ENCODE data around the gene DNAJB13. TPM values are rescaled to one million over a fixed set of nuclear protein-coding genes. Genes with fewer than 3 reads are reported as not detected.

The DNAJB13 gene
- total and polyA plus RNA-seq, 2 experiments from 2014 or later, result 0.41 TPM; not detected in 1

GRCh38 chr11:73945396-73945795 is 5.4 kb upstream of the DNAJB13 start:
- Histone ChIP-seq H3K9me2 (ENCODE audit: insufficient read depth) (no peaks in the 10 kb centered on the region), H2AFZ (no peak overlapping the region), H3F3A (ENCODE audit: insufficient read depth) (no peaks in the 10 kb centered on the region), H3K4me2 (ENCODE audit: unreplicated experiment) (no peak overlapping the region), H3K9ac (no peak overlapping the region), H4K20me1 (ENCODE audit: insufficient read depth) (no peaks in the 10 kb centered on the region), H3K4me1 (ENCODE audit: insufficient read depth) (no peaks in the 10 kb centered on the region), H3K9me3 (ENCODE audit: low read depth) (no peaks in the 10 kb centered on the region), H3K4me3 (no peak overlapping the region), H3K79me2 (ENCODE audit: insufficient read depth) (no peaks in the 10 kb centered on the region), H3K36me3 (ENCODE audit: low read depth) (no peaks in the 10 kb centered on the region), H3K27ac (no peak overlapping the region), H3K27me3 (replicated peaks; ENCODE audit: insufficient read depth) (no peaks in the 10 kb centered on the region)
- 43 to 48% methylated on average over 4 of the region's 4 CpGs for WGBS, 2 experiments (ENCODE audit: low coverage in 1 of 2, low lambda C conversion rate in 2 of 2, missing lambda C conversion rate in 2 of 2)
- TF ChIP-seq EZH2phosphoT487 (IDR thresholded peaks at IDR 0.05; ENCODE audit: insufficient read depth, low read depth) (no peak), EZH2 (IDR thresholded peaks at IDR 0.05; ENCODE audit: insufficient read depth, poor library complexity, severe bottlenecking) (no peak)
- DNase-seq, result no peak
- in situ Hi-C loops (cut with MboI), result no loop called here

GRCh38 chr11:73946798-73947458 is 3.9 kb upstream of the DNAJB13 start:
- Histone ChIP-seq H3K9me3 (ENCODE audit: low read depth) (no peaks in the 10 kb centered on the region), H3K27ac (no peak overlapping the region), H3K4me3 (no peak overlapping the region), H3K36me3 (ENCODE audit: low read depth) (no peaks in the 10 kb centered on the region), H3K27me3 (replicated peaks; ENCODE audit: insufficient read depth) (no peaks in the 10 kb centered on the region), H4K20me1 (ENCODE audit: insufficient read depth) (no peaks in the 10 kb centered on the region), H3K4me2 (ENCODE audit: unreplicated experiment) (no peak overlapping the region), H3K79me2 (ENCODE audit: insufficient read depth) (no peaks in the 10 kb centered on the region), H3K9ac (no peak overlapping the region), H3K9me2 (ENCODE audit: insufficient read depth) (no peaks in the 10 kb centered on the region), H3F3A (ENCODE audit: insufficient read depth) (no peaks in the 10 kb centered on the region), H3K4me1 (ENCODE audit: insufficient read depth) (no peaks in the 10 kb centered on the region), H2AFZ (no peak overlapping the region)
- in situ Hi-C loops (cut with MboI), result no loop called here
- TF ChIP-seq EZH2 (IDR thresholded peaks at IDR 0.05; ENCODE audit: insufficient read depth, poor library complexity, severe bottlenecking) (no peak), EZH2phosphoT487 (IDR thresholded peaks at IDR 0.05; ENCODE audit: insufficient read depth, low read depth) (no peak)
- DNase-seq, result no peak
- 66 to 68% methylated on average over 13 of the region's 13 CpGs for WGBS, 2 experiments (ENCODE audit: low coverage in 1 of 2, low lambda C conversion rate in 2 of 2, missing lambda C conversion rate in 2 of 2)

- Histone ChIP-seq H3K36me3 (ENCODE audit: low read depth) (no peaks in the 10 kb centered on the region), H3K27ac (no peak overlapping the region), H3K9ac (no peak overlapping the region), H2AFZ (no peak overlapping the region), H3K27me3 (replicated peaks; ENCODE audit: insufficient read depth) (no peaks in the 10 kb centered on the region), H3F3A (ENCODE audit: insufficient read depth) (no peaks in the 10 kb centered on the region), H3K9me2 (ENCODE audit: insufficient read depth) (no peaks in the 10 kb centered on the region), H3K79me2 (ENCODE audit: insufficient read depth) (no peaks in the 10 kb centered on the region), H3K4me3 (no peak overlapping the region), H3K9me3 (ENCODE audit: low read depth) (no peaks in the 10 kb centered on the region), H3K4me2 (ENCODE audit: unreplicated experiment) (no peak overlapping the region), H4K20me1 (ENCODE audit: insufficient read depth) (no peaks in the 10 kb centered on the region), H3K4me1 (ENCODE audit: insufficient read depth) (no peaks in the 10 kb centered on the region)
- in situ Hi-C loops (cut with MboI), result no loop called here
- TF ChIP-seq EZH2 (IDR thresholded peaks at IDR 0.05; ENCODE audit: insufficient read depth, poor library complexity, severe bottlenecking) (no peak), EZH2phosphoT487 (IDR thresholded peaks at IDR 0.05; ENCODE audit: insufficient read depth, low read depth) (no peak)
- DNase-seq, result no peak
- WGBS, 2 experiments (ENCODE audit: low coverage in 1 of 2, low lambda C conversion rate in 2 of 2, missing lambda C conversion rate in 2 of 2), result 47 to 56% methylated on average over 4 of the region's 4 CpGs
Measured at GRCh38 chr11:73949246-73949645, 1.6 kb upstream of the DNAJB13 start.

GRCh38 chr11:73949912-73950311 is 914 bp upstream of the DNAJB13 start:
- Histone ChIP-seq H3K27me3 (replicated peaks; ENCODE audit: insufficient read depth) (no peaks in the 10 kb centered on the region), H3K36me3 (ENCODE audit: low read depth) (no peaks in the 10 kb centered on the region), H3K4me3 (no peak overlapping the region), H2AFZ (no peak overlapping the region), H3F3A (ENCODE audit: insufficient read depth) (no peaks in the 10 kb centered on the region), H3K79me2 (ENCODE audit: insufficient read depth) (no peaks in the 10 kb centered on the region), H3K9me3 (ENCODE audit: low read depth) (no peaks in the 10 kb centered on the region), H3K4me1 (ENCODE audit: insufficient read depth) (no peaks in the 10 kb centered on the region), H3K4me2 (ENCODE audit: unreplicated experiment) (no peak overlapping the region), H4K20me1 (ENCODE audit: insufficient read depth) (no peaks in the 10 kb centered on the region), H3K9me2 (ENCODE audit: insufficient read depth) (no peaks in the 10 kb centered on the region), H3K9ac (no peak overlapping the region), H3K27ac (no peak overlapping the region)
- DNase-seq, result no peak
- 86 to 93% methylated on average over 5 of the region's 5 CpGs for WGBS, 2 experiments (ENCODE audit: low coverage in 1 of 2, low lambda C conversion rate in 2 of 2, missing lambda C conversion rate in 2 of 2)
- no peak for TF ChIP-seq EZH2 (IDR thresholded peaks at IDR 0.05; ENCODE audit: insufficient read depth, poor library complexity, severe bottlenecking)
- TF ChIP-seq EZH2phosphoT487 (IDR thresholded peaks at IDR 0.05; ENCODE audit: insufficient read depth, low read depth), result no peak
- in situ Hi-C loops (cut with MboI), result no loop called here

Data from GM23248 (cell line).